DND-41 (cell line): ENCODE data around the gene MTHFS.

Source experiments
- ATAC-seq: fragments of 200-7000 bp; cut with Tn5 transposase; 3 replicates; pipeline ENCODE4 v1.9.1; 2021; ENCODE audit warnings: low read depth; ENCODE audit not compliant: insufficient read depth
- DNase-seq: peaks from one replicate; pipeline ENCODE4 v3.0.0-alpha.2; 2020
- H2AFZ ChIP-seq: 2 replicates; pipeline ENCODE4 v1.6.0; 2012; ENCODE audit warnings: low read depth, low read length
- H3K27ac ChIP-seq: 2 replicates; pipeline ENCODE4 v1.5.1; 2012; ENCODE audit warnings: low read length, inconsistent platforms
- H3K27me3 ChIP-seq: fragments of 200-600 bp; sonication (generic); 2 replicates; pipeline ENCODE4 v1.6.0; 2012; ENCODE audit warnings: low read length, mild to moderate bottlenecking, inconsistent platforms; ENCODE audit not compliant: insufficient read depth, poor library complexity
- H3K36me3 ChIP-seq: 2 replicates; pipeline ENCODE4 v1.5.1; 2012; ENCODE audit warnings: low read length, inconsistent platforms; ENCODE audit not compliant: insufficient read depth
- H3K4me1 ChIP-seq: 2 replicates; pipeline ENCODE4 v1.5.1; 2012; ENCODE audit warnings: mild to moderate bottlenecking, low read length; ENCODE audit not compliant: insufficient read depth
- H3K4me2 ChIP-seq: 2 replicates; pipeline ENCODE4 v1.6.0; 2012; ENCODE audit warnings: mild to moderate bottlenecking, moderate library complexity, low read length, inconsistent platforms; ENCODE audit not compliant: insufficient read depth
- H3K4me3 ChIP-seq, 2 experiments: fragments of 200-600 bp in 1 of 2; shearing (Covaris generic) in 1 of 2; 2 replicates each; pipeline ENCODE4 v1.5.1; 2012 to 2016; ENCODE audit warnings: inconsistent platforms in 2 of 2, low read length in 2 of 2, mild to moderate bottlenecking in 2 of 2, low read depth in 1 of 2, moderate library complexity in 1 of 2
- H3K79me2 ChIP-seq: 2 replicates; pipeline ENCODE4 v1.6.0; 2012; ENCODE audit warnings: low read length, inconsistent platforms; ENCODE audit not compliant: insufficient read depth
- H3K9ac ChIP-seq: 2 replicates; pipeline ENCODE4 v1.6.0; 2012; ENCODE audit warnings: low read depth, mild to moderate bottlenecking, inconsistent platforms, low read length, moderate library complexity
- H3K9me3 ChIP-seq: 2 replicates; pipeline ENCODE4 v1.5.1; 2012; ENCODE audit warnings: low read length, moderate library complexity, mild to moderate bottlenecking, inconsistent platforms; ENCODE audit not compliant: insufficient read depth, severe bottlenecking
- H4K20me1 ChIP-seq: 2 replicates; pipeline ENCODE4 v1.6.0; 2012; ENCODE audit warnings: low read length; ENCODE audit not compliant: insufficient read depth
- EZH2 ChIP-seq: IDR thresholded peaks from 3 replicates; pipeline ENCODE4 v1.6.1; 2012; ENCODE audit warnings: borderline replicate concordance, low read depth, mild to moderate bottlenecking, moderate library complexity, low read length, inconsistent platforms; ENCODE audit not compliant: severe bottlenecking
- TF ChIP-seq, protein P1 (sequence below): IDR thresholded peaks from 2 replicates; pipeline ENCODE4 v1.5.1; 2012; ENCODE audit warnings: borderline replicate concordance, low read length, moderate library complexity, mild to moderate bottlenecking; ENCODE audit not compliant: poor library complexity, severe bottlenecking; ENCODE audit errors: extremely low read depth

Gene MTHFS

DNA sequence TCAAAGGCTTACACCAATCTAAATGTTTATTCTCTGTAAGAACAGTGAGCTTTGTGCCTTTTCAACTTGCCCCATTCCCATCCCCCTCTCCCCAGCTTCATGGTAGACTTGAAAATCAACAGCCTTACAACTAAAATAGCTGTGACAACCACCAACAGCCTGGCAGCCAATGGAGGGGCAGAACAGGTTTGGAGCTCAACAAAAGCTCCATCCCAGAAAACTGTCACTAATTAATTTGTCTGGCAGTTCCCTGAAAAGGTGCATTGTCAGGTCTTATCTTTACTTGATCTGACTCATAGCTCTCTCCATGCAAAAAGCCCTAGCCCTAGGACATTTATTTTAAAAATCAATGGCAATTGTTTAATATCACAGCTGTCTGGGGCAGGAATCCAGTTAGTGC is 22.6 kb downstream of the MTHFS start:
- no peaks in the 10 kb centered on the region for H3K27me3 ChIP-seq
- H2AFZ ChIP-seq, result no peak overlapping the region
- no peak overlapping the region for H3K4me3 ChIP-seq
- H3K9ac ChIP-seq, result no peak overlapping the region
- TF ChIP-seq, protein P1, sequence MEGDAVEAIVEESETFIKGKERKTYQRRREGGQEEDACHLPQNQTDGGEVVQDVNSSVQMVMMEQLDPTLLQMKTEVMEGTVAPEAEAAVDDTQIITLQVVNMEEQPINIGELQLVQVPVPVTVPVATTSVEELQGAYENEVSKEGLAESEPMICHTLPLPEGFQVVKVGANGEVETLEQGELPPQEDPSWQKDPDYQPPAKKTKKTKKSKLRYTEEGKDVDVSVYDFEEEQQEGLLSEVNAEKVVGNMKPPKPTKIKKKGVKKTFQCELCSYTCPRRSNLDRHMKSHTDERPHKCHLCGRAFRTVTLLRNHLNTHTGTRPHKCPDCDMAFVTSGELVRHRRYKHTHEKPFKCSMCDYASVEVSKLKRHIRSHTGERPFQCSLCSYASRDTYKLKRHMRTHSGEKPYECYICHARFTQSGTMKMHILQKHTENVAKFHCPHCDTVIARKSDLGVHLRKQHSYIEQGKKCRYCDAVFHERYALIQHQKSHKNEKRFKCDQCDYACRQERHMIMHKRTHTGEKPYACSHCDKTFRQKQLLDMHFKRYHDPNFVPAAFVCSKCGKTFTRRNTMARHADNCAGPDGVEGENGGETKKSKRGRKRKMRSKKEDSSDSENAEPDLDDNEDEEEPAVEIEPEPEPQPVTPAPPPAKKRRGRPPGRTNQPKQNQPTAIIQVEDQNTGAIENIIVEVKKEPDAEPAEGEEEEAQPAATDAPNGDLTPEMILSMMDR, result no peak
- no peak for TF ChIP-seq EZH2
- no peak for DNase-seq
- H3K27ac ChIP-seq, result no peak overlapping the region
- H3K36me3 ChIP-seq, result peaks cover 59% of the 10 kb centered on the region
- H3K79me2 ChIP-seq, result peaks cover 8% of the 10 kb centered on the region; the same call in 1 of the 2 replicates
- H3K4me2 ChIP-seq, result no peak overlapping the region
- H4K20me1 ChIP-seq, result no peaks in the 10 kb centered on the region
- H3K4me1 ChIP-seq, result no peaks in the 10 kb centered on the region
- no peak for ATAC-seq
- H3K9me3 ChIP-seq, result peaks cover 21% of the 10 kb centered on the region

DNA sequence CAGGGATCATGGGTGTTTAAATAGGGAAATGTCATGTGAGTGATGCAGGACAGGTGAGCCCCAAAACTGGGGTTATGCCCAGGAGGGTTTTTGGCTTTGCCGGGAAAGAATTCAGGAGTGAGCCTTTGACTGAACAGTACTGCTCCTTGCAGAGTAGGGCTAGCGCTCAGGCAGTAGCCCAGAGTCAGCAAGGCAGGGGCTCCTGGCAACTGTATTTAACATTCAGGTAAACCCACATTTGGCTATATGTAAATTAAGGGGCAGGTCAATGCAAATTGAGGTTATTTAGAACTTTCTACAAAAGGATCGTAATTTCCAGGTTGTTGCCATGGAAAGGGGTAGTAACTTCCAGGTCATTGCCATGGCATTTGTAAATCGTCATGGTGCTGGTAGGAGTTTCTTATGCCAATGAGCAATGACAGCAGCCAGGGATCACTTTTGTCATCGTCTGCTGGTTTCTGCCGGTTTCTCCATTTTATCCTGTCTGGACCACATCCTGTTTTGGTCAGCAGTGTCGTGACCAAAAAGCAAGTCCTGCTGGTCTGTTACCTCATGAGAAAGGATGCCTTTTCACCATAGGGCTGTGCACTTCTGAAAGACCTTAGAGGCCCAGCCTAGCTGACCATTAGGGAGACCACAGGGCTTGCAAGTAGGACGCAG is 24.3 kb downstream of the MTHFS start:
- H3K9me3 ChIP-seq, result peaks cover 10% of the 10 kb centered on the region
- ATAC-seq (no peak), DNase-seq (no peak)
- H3K4me1 ChIP-seq, result no peaks in the 10 kb centered on the region
- H3K79me2 ChIP-seq, result peaks cover 8% of the 10 kb centered on the region; the same call in 1 of the 2 replicates
- no peak overlapping the region for H3K9ac ChIP-seq
- TF ChIP-seq, protein P1, result no peak
- no peak for TF ChIP-seq EZH2
- no peak overlapping the region for H3K4me2 ChIP-seq
- H3K36me3 ChIP-seq, result peaks cover 52% of the 10 kb centered on the region
- H3K4me3 ChIP-seq, result no peak overlapping the region
- H4K20me1 ChIP-seq, result no peaks in the 10 kb centered on the region
- H3K27me3 ChIP-seq, result no peaks in the 10 kb centered on the region
- no peak overlapping the region for H3K27ac ChIP-seq
- no peak overlapping the region for H2AFZ ChIP-seq

DNA sequence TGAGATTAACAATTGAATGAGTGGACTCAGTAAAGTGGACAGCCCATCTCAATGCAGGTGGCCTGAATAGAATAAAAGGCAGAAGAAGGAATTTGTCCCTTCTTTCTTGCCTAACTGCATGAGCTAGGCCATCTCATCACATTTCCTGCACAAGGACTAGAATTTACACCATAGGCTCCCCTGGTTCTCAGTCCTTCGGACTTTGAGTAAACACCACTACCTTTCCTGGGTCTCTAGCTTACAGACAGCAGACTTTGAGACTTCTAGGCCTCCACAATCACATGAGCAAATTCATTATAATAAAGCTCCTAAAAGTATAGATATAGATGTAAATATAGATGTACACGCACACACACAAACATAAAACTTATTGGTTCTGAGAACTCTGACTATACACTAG is 28.3 kb downstream of the MTHFS start:
- ATAC-seq, result no peak
- TF ChIP-seq, protein P1, result no peak
- TF ChIP-seq EZH2, result no peak
- no peaks in the 10 kb centered on the region for H3K9me3 ChIP-seq
- H3K27me3 ChIP-seq, result no peaks in the 10 kb centered on the region
- no peaks in the 10 kb centered on the region for H3K4me1 ChIP-seq
- peaks cover 8% of the 10 kb centered on the region; the same call in 1 of the 2 replicates for H3K79me2 ChIP-seq
- H3K9ac ChIP-seq, result no peak overlapping the region
- no peak overlapping the region for H3K4me3 ChIP-seq
- no peak overlapping the region for H3K27ac ChIP-seq
- no peak overlapping the region for H3K4me2 ChIP-seq
- H3K36me3 ChIP-seq, result peaks cover 39% of the 10 kb centered on the region
- no peak overlapping the region for H2AFZ ChIP-seq
- no peak for DNase-seq
- H4K20me1 ChIP-seq, result no peaks in the 10 kb centered on the region
